ENCODE results near the gene FAM193B. TPM values are rescaled to one million over a fixed set of nuclear protein-coding genes. Genes with fewer than 3 reads are reported as not detected.
"Not testable (repeated sequence)": the region's sequence is repeated elsewhere in the genome, so short reads cannot be mapped to it uniquely, and the experiment has no call there.

FAM193B gene
- total RNA-seq, 4 donors from 2014 or later = 16.5 to 117 (median 39.4) TPM

GRCh38 chr5:177576169-177576568, 21.8 kb upstream of the FAM193B start:
- DNase-seq = no peak
- Histone ChIP-seq H3K36me3 (no peaks in the 10 kb centered on the region), H3K27me3 (no peaks in the 10 kb centered on the region), H3K27ac (no peak overlapping the region), H3K4me3 (no peak overlapping the region), H3K4me1 (no peaks in the 10 kb centered on the region), H3K9me3 (no peaks in the 10 kb centered on the region)
- TF ChIP-seq POLR2A (IDR thresholded peaks at IDR 0.05) = no peak
- no peak for TF ChIP-seq CTCF (IDR thresholded peaks at IDR 0.05)
- intact Hi-C loops (cut with DNase I; ENCODE audit: low total_unique reads) = no loop called here

GRCh38 chr5:177575488-177575887, 21.1 kb upstream of the FAM193B start:
- intact Hi-C loops (cut with DNase I; ENCODE audit: low total_unique reads) = no loop called here
- H3K36me3 ChIP-seq = no peaks in the 10 kb centered on the region
- no peaks in the 10 kb centered on the region for H3K9me3 ChIP-seq
- DNase-seq = no peak
- no peak for TF ChIP-seq POLR2A (IDR thresholded peaks at IDR 0.05)
- TF ChIP-seq CTCF (IDR thresholded peaks at IDR 0.05) = no peak
- no peak overlapping the region for H3K4me3 ChIP-seq
- no peak overlapping the region for H3K27ac ChIP-seq
- H3K27me3 ChIP-seq = no peaks in the 10 kb centered on the region
- H3K4me1 ChIP-seq = no peaks in the 10 kb centered on the region

GRCh38 chr5:177569894-177570293, 15.5 kb upstream of the FAM193B start:
- no peaks in the 10 kb centered on the region for H3K36me3 ChIP-seq
- no peak overlapping the region for H3K27ac ChIP-seq
- H3K9me3 ChIP-seq = no peaks in the 10 kb centered on the region
- intact Hi-C loops (cut with DNase I; ENCODE audit: low total_unique reads) = no loop called here
- H3K4me1 ChIP-seq = no peaks in the 10 kb centered on the region
- no peak for TF ChIP-seq POLR2A (IDR thresholded peaks at IDR 0.05)
- no peak for TF ChIP-seq CTCF (IDR thresholded peaks at IDR 0.05)
- no peak overlapping the region for H3K4me3 ChIP-seq
- no peaks in the 10 kb centered on the region for H3K27me3 ChIP-seq
- DNase-seq = no peak

- intact Hi-C loops (cut with DNase I; ENCODE audit: low total_unique reads) = no loop called here
- no peak overlapping the region for H3K4me3 ChIP-seq
- H3K27ac ChIP-seq = no peak overlapping the region
- no peaks in the 10 kb centered on the region for H3K36me3 ChIP-seq
- no peaks in the 10 kb centered on the region for H3K4me1 ChIP-seq
- H3K27me3 ChIP-seq = no peaks in the 10 kb centered on the region
- H3K9me3 ChIP-seq = no peaks in the 10 kb centered on the region
- no peak for TF ChIP-seq CTCF (IDR thresholded peaks at IDR 0.05)
- TF ChIP-seq POLR2A (IDR thresholded peaks at IDR 0.05) = no peak
- no peak for DNase-seq
Observed at GRCh38 chr5:177568326-177568725, 14.0 kb upstream of the FAM193B start.

GRCh38 chr5:177565046-177565445, 10.7 kb upstream of the FAM193B start:
- intact Hi-C loops (cut with DNase I; ENCODE audit: low total_unique reads) = no loop called here
- DNase-seq = no peak
- no peaks in the 10 kb centered on the region for H3K9me3 ChIP-seq
- H3K4me1 ChIP-seq = no peaks in the 10 kb centered on the region
- H3K27ac ChIP-seq = no peak overlapping the region
- no peaks in the 10 kb centered on the region for H3K27me3 ChIP-seq
- no peak for TF ChIP-seq CTCF (IDR thresholded peaks at IDR 0.05)
- no peak overlapping the region for H3K4me3 ChIP-seq
- H3K36me3 ChIP-seq = no peaks in the 10 kb centered on the region

- H3K36me3 ChIP-seq; H3K4me3 ChIP-seq; H3K27ac ChIP-seq; H3K9me3 ChIP-seq; intact Hi-C loops (cut with DNase I; ENCODE audit: low total_unique reads); H3K27me3 ChIP-seq; H3K4me1 ChIP-seq; DNase-seq: not testable (repeated sequence)
Observed at GRCh38 chr5:177559446-177559941, 5.1 kb upstream of the FAM193B start.

Measured in uterus (tissue), 4 donors.